HUES64 (cell line): ENCODE data around the gene ALG2.
A peak's percentile ranks its signal among the peaks of the same experiment; 100 is the strongest.

Source experiments
- H3K27ac ChIP-seq: 2 replicates; pipeline ENCODE4 v1.7.0; 2013; ENCODE audit warnings: low read depth, low read length, inconsistent platforms
- H3K27me3 ChIP-seq: 2 replicates; pipeline ENCODE4 v1.6.1; 2013; ENCODE audit warnings: mild to moderate bottlenecking, low read length; ENCODE audit not compliant: insufficient read depth
- H3K36me3 ChIP-seq: 2 replicates; pipeline ENCODE4 v1.6.1; 2013; ENCODE audit warnings: mild to moderate bottlenecking, low read length; ENCODE audit not compliant: insufficient read depth
- H3K4me1 ChIP-seq: 2 replicates; pipeline ENCODE4 v1.6.1; 2013; ENCODE audit warnings: mild to moderate bottlenecking, low read length, moderate library complexity; ENCODE audit not compliant: insufficient read depth
- H3K4me3 ChIP-seq: 2 replicates; pipeline ENCODE4 v1.5.1; 2013; ENCODE audit warnings: mild to moderate bottlenecking, low read length, moderate library complexity
- H3K9ac ChIP-seq: 2 replicates; pipeline ENCODE4 v1.6.1; 2013; ENCODE audit warnings: mild to moderate bottlenecking, low read depth, low read length
- H3K9me3 ChIP-seq: 2 replicates; pipeline ENCODE4 v1.6.1; 2013; ENCODE audit warnings: low read depth, low read length; ENCODE audit not compliant: insufficient read depth
- WGBS: fragments of 150-250, 120-280 bp; methylation state at CpG from one replicate; pipeline ENCODE4 v1.1.7; 2013; ENCODE audit warnings: missing lambda C conversion rate; 5-methylcytosine and 5-hydroxymethylcytosine counted together

ALG2 gene

DNA sequence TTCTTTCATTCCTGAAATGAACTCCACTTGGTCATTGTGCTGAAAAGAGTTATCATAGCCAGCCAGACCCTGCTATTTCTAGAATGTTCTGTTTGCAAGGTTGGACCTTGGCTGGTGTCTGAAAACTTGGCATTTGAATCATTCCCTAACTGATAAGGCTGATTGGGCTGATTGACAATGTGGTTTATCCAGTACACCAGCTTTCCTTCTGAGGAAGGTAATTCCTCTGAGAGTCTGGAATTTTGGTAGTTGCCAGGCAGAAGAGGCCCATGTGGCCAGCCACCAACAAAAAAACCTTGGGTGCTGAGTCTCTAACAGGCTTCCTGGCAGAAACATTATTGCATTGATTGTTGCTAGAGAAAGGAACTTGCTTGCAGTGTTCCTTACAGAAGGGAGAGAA lies 15.6 kb upstream of the ALG2 start:
- Histone ChIP-seq H3K9ac (no peak overlapping the region), H3K4me3 (no peak overlapping the region), H3K27me3 (no peaks in the 10 kb centered on the region), H3K27ac (no peak overlapping the region), H3K4me1 (no peaks in the 10 kb centered on the region), H3K36me3 (peaks cover 10% of the 10 kb centered on the region; the same call in 1 of the 2 replicates), H3K9me3 (no peaks in the 10 kb centered on the region)

- Histone ChIP-seq H3K9ac (no peak overlapping the region), H3K4me1 (no peaks in the 10 kb centered on the region), H3K27ac (no peak overlapping the region), H3K9me3 (no peaks in the 10 kb centered on the region), H3K36me3 (peaks cover 23% of the 10 kb centered on the region), H3K27me3 (no peaks in the 10 kb centered on the region), H3K4me3 (no peak overlapping the region)
- WGBS, result 84% methylated on average over 7 of the region's 7 CpGs
Observed at GRCh38 chr9:99235926-99236634, 14.3 kb upstream of the ALG2 start.

GRCh38 chr9:99235069-99235468 lies 13.3 kb upstream of the ALG2 start:
- Histone ChIP-seq H3K4me3 (no peak overlapping the region), H3K27me3 (no peaks in the 10 kb centered on the region), H3K9ac (no peak overlapping the region), H3K9me3 (no peaks in the 10 kb centered on the region), H3K36me3 (peaks cover 33% of the 10 kb centered on the region), H3K27ac (no peak overlapping the region), H3K4me1 (no peaks in the 10 kb centered on the region)

GRCh38 chr9:99234618-99235017 lies 12.9 kb upstream of the ALG2 start:
- Histone ChIP-seq H3K27ac (no peak overlapping the region), H3K27me3 (no peaks in the 10 kb centered on the region), H3K9ac (no peak overlapping the region), H3K4me3 (no peak overlapping the region), H3K9me3 (no peaks in the 10 kb centered on the region), H3K4me1 (no peaks in the 10 kb centered on the region), H3K36me3 (peaks cover 37% of the 10 kb centered on the region)
- WGBS, result 91% methylated on average over 2 of the region's 2 CpGs

GRCh38 chr9:99231711-99232110 lies 10.0 kb upstream of the ALG2 start:
- 67% methylated on average over 2 of the region's 2 CpGs for WGBS
- H3K9ac ChIP-seq, result no peak overlapping the region
- H3K27ac ChIP-seq, result no peak overlapping the region
- H3K9me3 ChIP-seq, result no peaks in the 10 kb centered on the region
- H3K4me1 ChIP-seq, result no peaks in the 10 kb centered on the region
- H3K4me3 ChIP-seq, result no peak overlapping the region
- peaks cover 62% of the 10 kb centered on the region for H3K36me3 ChIP-seq
- H3K27me3 ChIP-seq, result no peaks in the 10 kb centered on the region

DNA sequence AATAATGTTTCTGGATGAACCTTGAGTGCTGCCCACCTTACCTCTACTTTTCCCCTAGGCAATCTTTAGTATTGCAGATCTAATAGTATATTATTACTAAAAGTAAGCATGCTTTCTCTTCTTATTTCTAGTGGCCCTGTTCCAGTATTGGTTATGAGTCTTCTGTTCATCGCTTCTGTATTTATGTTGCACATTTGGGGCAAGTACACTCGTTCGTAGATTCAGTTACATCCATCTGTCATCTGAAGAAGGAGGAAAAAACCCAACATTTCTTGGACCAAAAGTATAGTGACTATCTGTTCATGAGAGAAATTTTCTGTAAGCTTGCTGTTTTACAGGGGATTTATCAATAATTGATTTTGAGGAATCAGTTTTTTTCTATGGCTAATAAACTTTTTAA lies 8.5 kb upstream of the ALG2 start:
- no peak overlapping the region for H3K9ac ChIP-seq
- H3K36me3 ChIP-seq, result peaks cover 70% of the 10 kb centered on the region
- H3K4me1 ChIP-seq, result no peaks in the 10 kb centered on the region
- WGBS, result 100% methylated on average over 3 of the region's 3 CpGs
- H3K27me3 ChIP-seq, result no peaks in the 10 kb centered on the region
- no peak overlapping the region for H3K27ac ChIP-seq
- no peaks in the 10 kb centered on the region for H3K9me3 ChIP-seq
- no peak overlapping the region for H3K4me3 ChIP-seq

GRCh38 chr9:99226054-99226453 lies 4.3 kb upstream of the ALG2 start:
- Histone ChIP-seq H3K9ac (no peak overlapping the region), H3K36me3 (peaks cover 65% of the 10 kb centered on the region), H3K27ac (no peak overlapping the region), H3K9me3 (no peaks in the 10 kb centered on the region), H3K4me3 (no peak overlapping the region), H3K27me3 (no peaks in the 10 kb centered on the region), H3K4me1 (peaks cover 4% of the 10 kb centered on the region; the same call in 1 of the 2 replicates)
- WGBS, result 95% methylated on average over 4 of the region's 5 CpGs

DNA sequence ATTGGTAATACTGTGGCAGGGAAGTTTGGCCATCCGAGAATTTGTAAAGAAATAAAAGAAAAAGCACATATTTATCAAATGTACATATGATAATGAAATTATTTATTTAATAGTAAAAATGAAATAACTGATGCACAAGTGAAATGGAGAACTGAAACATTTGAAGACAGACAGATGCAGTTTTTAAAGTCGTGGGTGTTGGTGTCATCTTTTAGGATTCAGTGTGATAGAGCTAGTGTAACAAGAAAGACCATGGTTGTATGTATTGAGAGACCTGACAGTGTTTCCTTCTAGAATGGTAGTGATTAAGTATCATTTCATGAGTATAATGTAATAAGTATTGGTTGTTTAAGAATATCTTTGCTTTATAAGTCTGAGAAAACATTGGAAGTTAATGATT lies 2.7 kb upstream of the ALG2 start:
- Histone ChIP-seq H3K9me3 (no peaks in the 10 kb centered on the region), H3K4me3 (no peak overlapping the region), H3K9ac (no peak overlapping the region), H3K4me1 (peaks cover 4% of the 10 kb centered on the region; the same call in 1 of the 2 replicates), H3K27me3 (no peaks in the 10 kb centered on the region), H3K27ac (no peak overlapping the region), H3K36me3 (peaks cover 49% of the 10 kb centered on the region)
- 87% methylated on average over 1 of the region's 2 CpGs for WGBS

DNA sequence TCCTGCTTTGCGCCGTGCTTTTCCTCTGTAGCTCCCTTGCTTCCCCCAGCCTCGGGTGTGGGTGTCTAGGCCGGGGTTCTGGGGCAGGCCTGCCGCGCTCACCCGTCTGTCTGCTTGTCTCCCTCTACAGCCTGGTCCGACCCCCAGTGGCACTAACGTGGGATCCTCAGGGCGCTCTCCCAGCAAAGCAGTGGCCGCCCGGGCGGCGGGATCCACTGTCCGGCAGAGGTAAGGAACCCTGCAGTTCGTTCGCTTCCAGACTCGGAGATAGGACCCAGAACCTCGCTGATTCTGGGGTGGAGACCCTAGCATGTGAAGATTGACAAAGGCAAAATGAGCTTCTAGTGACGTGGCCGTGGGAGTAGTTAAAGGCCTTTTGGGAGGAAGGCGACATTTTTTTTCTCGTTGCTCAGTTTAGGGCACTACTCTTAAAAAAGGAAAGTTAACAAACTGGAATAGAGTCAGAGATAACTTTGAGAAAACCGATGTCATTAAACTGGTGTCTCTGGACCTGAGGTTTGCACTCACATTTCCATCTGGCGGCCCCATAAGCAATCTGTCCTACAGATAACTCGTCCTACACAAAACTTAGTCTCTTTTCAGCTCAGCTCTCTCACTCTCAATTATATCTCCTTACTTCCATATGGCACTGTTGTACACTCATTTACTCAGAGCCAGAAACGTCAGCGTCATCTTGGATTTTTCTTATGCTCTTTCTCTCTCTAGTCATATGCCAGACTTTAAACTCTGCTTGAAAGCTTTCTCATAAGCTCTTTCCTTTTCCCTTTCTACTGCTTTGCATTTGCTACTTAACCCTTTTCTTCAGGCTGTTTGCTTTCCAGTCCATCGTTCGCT lies 901 bp upstream of the ALG2 start:
- Histone ChIP-seq H3K9ac (peak overlapping the region; percentile 93), H3K27ac (peak overlapping the region; percentile 95), H3K27me3 (no peaks in the 10 kb centered on the region), H3K4me1 (peaks cover 4% of the 10 kb centered on the region; the same call in 1 of the 2 replicates), H3K9me3 (no peaks in the 10 kb centered on the region), H3K36me3 (peaks cover 41% of the 10 kb centered on the region), H3K4me3 (peak overlapping the region; percentile 93)
- 14% methylated on average over 30 of the region's 30 CpGs for WGBS

DNA sequence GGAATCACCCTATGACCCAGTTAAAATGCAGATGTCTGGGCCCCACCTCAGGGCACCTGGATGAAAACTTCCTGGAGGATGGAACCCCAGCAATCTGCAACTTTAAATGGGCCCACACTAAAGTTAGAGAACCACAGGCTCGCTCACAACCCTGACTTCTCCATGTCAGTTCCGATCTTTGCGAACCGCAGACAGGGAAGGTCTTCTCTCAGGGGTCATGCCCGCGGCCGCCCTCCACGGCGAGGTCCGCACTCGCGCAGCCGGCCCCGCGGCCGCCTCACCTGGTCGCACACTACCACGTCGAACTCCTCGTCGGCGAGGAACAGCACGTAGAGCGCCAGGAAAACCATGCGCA lies 499 bp downstream of the ALG2 start:
- H3K4me3 ChIP-seq, result peak overlapping the region; percentile 93
- WGBS, result under 1% methylated on average over 25 of the region's 25 CpGs
- peak overlapping the region; percentile 95 for H3K27ac ChIP-seq
- no peaks in the 10 kb centered on the region for H3K9me3 ChIP-seq
- H3K4me1 ChIP-seq, result peaks cover 4% of the 10 kb centered on the region; the same call in 1 of the 2 replicates
- peaks cover 47% of the 10 kb centered on the region for H3K36me3 ChIP-seq
- H3K9ac ChIP-seq, result peak overlapping the region; percentile 93
- no peaks in the 10 kb centered on the region for H3K27me3 ChIP-seq

GRCh38 chr9:99220011-99220410 lies 1.7 kb downstream of the ALG2 start:
- Histone ChIP-seq H3K27ac (no peak overlapping the region), H3K4me1 (peaks cover 4% of the 10 kb centered on the region), H3K4me3 (peak overlapping the region; percentile 20; the same call in 1 of the 2 replicates), H3K36me3 (peaks cover 41% of the 10 kb centered on the region), H3K9me3 (no peaks in the 10 kb centered on the region), H3K27me3 (no peaks in the 10 kb centered on the region), H3K9ac (no peak overlapping the region)
- 87% methylated on average over 3 of the region's 4 CpGs for WGBS
